H1 (cell line): ENCODE results near the gene MPHOSPH9. TPM values are rescaled to one million over a fixed set of nuclear protein-coding genes. Genes with fewer than 3 reads are reported as not detected.

Experiments
- CTCF ChIA-PET: fragments of 300-600 bp; sonication (Branson Sonifier 250); formaldehyde crosslinking; loops from one replicate; lab custom pipeline; 2021; ENCODE audit not compliant: partially characterized antibody; lab: Charles Lee
- POLR2A ChIA-PET: fragments of 300-600 bp; sonication (Branson Sonifier 250); formaldehyde crosslinking; loops from one replicate; lab custom pipeline; 2021; ENCODE audit warnings: inconsistent platforms; ENCODE audit not compliant: partially characterized antibody; lab: Charles Lee
- DNase-seq, 2 experiments: peaks; one replicate each; pipeline versions ENCODE4 v3.0.0 to v3.0.0-alpha.2; 2010 to 2022; ENCODE audit warnings: low spot score in 2 of 2, low read depth in 1 of 2, mixed read lengths in 1 of 2
- FAIRE-seq: peaks from 2 replicates; lab custom pipeline; 2011; peaks lifted over from hg19 to GRCh38; lab: Jason Lieb, UNC
- H2AFZ ChIP-seq: 2 replicates; pipeline ENCODE4 v1.8.1; 2012; ENCODE audit warnings: low read length, inconsistent platforms
- H2AK5ac ChIP-seq: 2 replicates; pipeline ENCODE4 v1.6.1; 2013; ENCODE audit warnings: low read depth, low read length
- H2BK120ac ChIP-seq: replicated peaks from 2 replicates; pipeline ENCODE3; 2013; ENCODE audit warnings: low read depth, low read length, inconsistent platforms
- H2BK12ac ChIP-seq: 2 replicates; pipeline ENCODE4 v1.6.1; 2013; ENCODE audit warnings: low read depth, low read length
- H2BK15ac ChIP-seq: 2 replicates; pipeline ENCODE4 v1.6.1; 2013; ENCODE audit warnings: low read length
- H2BK20ac ChIP-seq: 2 replicates; pipeline ENCODE4 v1.6.1; 2013; ENCODE audit warnings: low read length
- H2BK5ac ChIP-seq: 2 replicates; pipeline ENCODE4 v1.6.1; 2013; ENCODE audit warnings: low read depth, low read length
- H3K14ac ChIP-seq: 2 replicates; pipeline ENCODE4 v1.6.1; 2013; ENCODE audit warnings: inconsistent platforms; ENCODE audit not compliant: insufficient read length
- H3K18ac ChIP-seq: 2 replicates; pipeline ENCODE4 v1.6.1; 2013; ENCODE audit warnings: low read length; ENCODE audit errors: extremely low read depth
- H3K23ac ChIP-seq: 2 replicates; pipeline ENCODE4 v1.6.1; 2013; ENCODE audit warnings: inconsistent platforms; ENCODE audit not compliant: insufficient read length
- H3K23me2 ChIP-seq: 2 replicates; pipeline ENCODE4 v1.6.1; 2013; ENCODE audit warnings: low read depth, low read length
- H3K27ac ChIP-seq: 2 replicates; pipeline ENCODE4 v1.6.1; 2011; ENCODE audit warnings: low read depth, low read length, inconsistent platforms
- H3K27me3 ChIP-seq, 4 experiments: replicated peaks in 1 of 4; 1 replicate in 1 of 4; 2 replicates in 3 of 4; pipeline versions ENCODE4 v1.6.1 to v1.8.1; 2011 to 2013; ENCODE audit warnings: low read length in 3 of 4, mild to moderate bottlenecking in 3 of 4, inconsistent platforms in 2 of 4, mixed read lengths in 2 of 4, moderate library complexity in 1 of 4; ENCODE audit not compliant: control insufficient read depth in 3 of 4, insufficient read depth in 3 of 4; ENCODE audit errors: extremely low read depth in 1 of 4
- H3K36me3 ChIP-seq, 4 experiments: 2 replicates each; pipeline versions ENCODE4 v1.6.1 to v1.8.1; 2011 to 2013; ENCODE audit warnings: mild to moderate bottlenecking in 4 of 4, low read length in 3 of 4, moderate library complexity in 2 of 4, control low read depth in 1 of 4, inconsistent platforms in 1 of 4; ENCODE audit not compliant: insufficient read depth in 4 of 4, control insufficient read depth in 2 of 4
- H3K4ac ChIP-seq: replicated peaks from 2 replicates; pipeline ENCODE3; 2013; ENCODE audit warnings: low read length, low read depth, mixed read lengths, inconsistent platforms; ENCODE audit not compliant: insufficient read length
- H3K4me1 ChIP-seq, 4 experiments: replicated peaks in 1 of 4; 1 replicate in 1 of 4; 2 replicates in 3 of 4; pipeline versions ENCODE4 v1.6.1 to v1.8.1; 2011 to 2013; ENCODE audit warnings: low read length in 3 of 4, inconsistent platforms in 2 of 4, mixed read lengths in 1 of 4; ENCODE audit not compliant: insufficient read depth in 4 of 4, control insufficient read depth in 3 of 4
- H3K4me2 ChIP-seq, 2 experiments: 2 replicates each; pipeline versions ENCODE4 v1.6.1 to v1.8.1; 2011 to 2013; ENCODE audit warnings: low read depth in 2 of 2, low read length in 2 of 2, control low read depth in 1 of 2, inconsistent platforms in 1 of 2, mild to moderate bottlenecking in 1 of 2; ENCODE audit not compliant: insufficient read depth in 1 of 2
- H3K4me3 ChIP-seq, 4 experiments: fragments of 200-600, 300-600 bp in 1 of 4; sonication (generic), shearing (Covaris generic), sonication (Bioruptor Twin) in 1 of 4; 2 replicates each; pipeline versions ENCODE4 v1.5.1 to v1.8.1; 2011 to 2016; ENCODE audit warnings: low read length in 4 of 4, low read depth in 3 of 4, control low read depth in 2 of 4, inconsistent platforms in 2 of 4, mild to moderate bottlenecking in 2 of 4, mixed read lengths in 1 of 4, moderate library complexity in 1 of 4; ENCODE audit not compliant: insufficient read depth in 2 of 4; ENCODE audit errors: extremely low read depth in 1 of 4
- H3K56ac ChIP-seq: replicated peaks from 2 replicates; pipeline ENCODE3; 2013; ENCODE audit warnings: low read depth, mild to moderate bottlenecking, mixed read lengths, low read length, inconsistent platforms; ENCODE audit not compliant: insufficient read length
- H3K79me1 ChIP-seq: 2 replicates; pipeline ENCODE4 v1.6.1; 2013; ENCODE audit warnings: low read depth, low read length, control low read depth
- H3K79me2 ChIP-seq, 2 experiments: 2 replicates each; pipeline versions ENCODE4 v1.6.1 to v1.8.1; 2012 to 2013; ENCODE audit warnings: low read length in 2 of 2, mild to moderate bottlenecking in 2 of 2, inconsistent platforms in 1 of 2; ENCODE audit not compliant: insufficient read depth in 2 of 2, control insufficient read depth in 1 of 2
- H3K9ac ChIP-seq, 4 experiments: replicated peaks in 1 of 4; 1 replicate in 1 of 4; 2 replicates in 3 of 4; pipeline versions ENCODE4 v1.6.1 to v1.8.1; 2011 to 2013; ENCODE audit warnings: low read depth in 3 of 4, low read length in 3 of 4, control low read depth in 2 of 4, mild to moderate bottlenecking in 2 of 4, moderate library complexity in 2 of 4, inconsistent platforms in 1 of 4; ENCODE audit errors: extremely low read depth in 1 of 4
- H3K9me3 ChIP-seq, 2 experiments: 2 replicates each; pipeline versions ENCODE4 v1.6.1 to v1.8.1; 2012 to 2013; ENCODE audit warnings: mild to moderate bottlenecking in 2 of 2, moderate library complexity in 2 of 2, control low read depth in 1 of 2, inconsistent platforms in 1 of 2, low read depth in 1 of 2, low read length in 1 of 2, mixed read lengths in 1 of 2; ENCODE audit not compliant: insufficient read depth in 2 of 2
- H4K20me1 ChIP-seq, 2 experiments: replicated peaks in 1 of 2; 2 replicates each; pipeline versions ENCODE3 to v1.8.1; 2011 to 2013; ENCODE audit warnings: inconsistent platforms in 2 of 2, low read length in 2 of 2, mild to moderate bottlenecking in 1 of 2; ENCODE audit not compliant: insufficient read depth in 2 of 2, control insufficient read depth in 1 of 2
- H4K5ac ChIP-seq: 2 replicates; pipeline ENCODE4 v1.6.1; 2013; ENCODE audit warnings: low read length, low read depth, mixed read lengths, inconsistent platforms; ENCODE audit not compliant: insufficient read length
- H4K8ac ChIP-seq: 2 replicates; pipeline ENCODE4 v1.8.0; 2013; ENCODE audit warnings: mild to moderate bottlenecking, moderate library complexity, low read length, inconsistent platforms; ENCODE audit not compliant: insufficient read depth; ENCODE audit errors: extremely low read depth
- H4K91ac ChIP-seq: replicated peaks from 2 replicates; pipeline ENCODE3; 2013; ENCODE audit warnings: low read length, mixed read lengths, inconsistent platforms; ENCODE audit not compliant: insufficient read length
- KDM1A ChIP-seq: fragments of 200-600, 300-600 bp; sonication (generic); IDR thresholded peaks from 2 replicates; pipeline ENCODE4 v1.7.1; 2016; ENCODE audit warnings: mild to moderate bottlenecking, low read length, borderline replicate concordance
- MAFK ChIP-seq: IDR thresholded peaks from 2 replicates; pipeline ENCODE4 v1.6.1; 2012; ENCODE audit warnings: low read depth, mild to moderate bottlenecking, improper control_type of control experiment, low read length
- SRF ChIP-seq: IDR thresholded peaks from 2 replicates; pipeline ENCODE4 v1.6.1; 2011; ENCODE audit warnings: mild to moderate bottlenecking, low read depth, low read length, moderate library complexity
- WGBS, 2 experiments: shearing (Covaris generic) in 1 of 2; methylation state at CpG; one replicate each; pipeline versions ENCODE4 v1.1.6 to v1.1.7; 2013 to 2015; ENCODE audit warnings: low lambda C conversion rate in 2 of 2, mixed read lengths in 2 of 2, inconsistent platforms in 1 of 2, low coverage in 1 of 2, missing lambda C conversion rate in 1 of 2; ENCODE audit not compliant: insufficient replicate concordance in 2 of 2, insufficient coverage in 1 of 2, insufficient read length in 1 of 2; ENCODE audit errors: extremely low coverage in 1 of 2, missing lambda C conversion rate in 1 of 2; 5-methylcytosine and 5-hydroxymethylcytosine counted together
- polyA plus RNA-seq, 7 experiments: library from polyadenylated mRNA; depleted of rRNA in 3 of 7; stranded (reverse) in 5 of 7; unstranded in 2 of 7; fragments of >200 nt in 5 of 7; fragments of 200-250 nt in 2 of 7; gene quantifications; 1 replicate in 5 of 7; 2 replicates in 1 of 7; 4 replicates in 1 of 7; pipeline versions ENCODE4 v1.2.1 to v1.2.3, GENCODE V29; 2011 to 2013; ENCODE audit warnings: missing spikeins in 2 of 7, mixed read lengths in 2 of 7
- total RNA-seq: library from RNA; stranded (reverse); fragmentation: NEBNext Ultra II Directional; extraction: Animal tissue kit (Norgen Biotek cat#: 25700); gene quantifications from 2 replicates; pipeline ENCODE4 v1.2.1, GENCODE V29; 2021

The MPHOSPH9 gene
- total and polyA plus RNA-seq, 2 of the 8 experiments (the other 6 are each of a cell fraction or from before 2014, with no cell fraction given), result 8.8 to 48.8 TPM

DNA sequence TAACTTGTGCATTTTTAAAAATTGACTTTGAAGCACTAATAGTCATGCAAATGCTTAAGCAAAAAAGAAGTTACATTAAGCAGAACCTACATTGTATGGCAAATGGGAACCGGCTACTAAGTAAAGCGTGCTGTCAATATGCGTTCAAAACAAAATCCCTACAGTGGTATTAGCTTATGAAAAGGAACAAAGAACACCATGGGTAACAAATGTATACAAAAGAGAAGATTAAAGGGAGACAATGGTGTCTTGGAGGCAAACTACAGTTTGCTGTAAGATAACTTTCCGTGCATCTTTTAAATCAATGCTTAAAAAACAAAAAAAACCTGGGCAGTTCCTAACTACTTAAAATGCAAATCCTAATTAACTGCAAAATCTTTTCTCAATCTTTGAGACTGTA lies 28.3 kb upstream of the MPHOSPH9 start:
- no peak overlapping the region for H3K18ac ChIP-seq
- no peak overlapping the region for H3K4ac ChIP-seq
- H2BK12ac ChIP-seq, result no peak overlapping the region
- DNase-seq (no peak), FAIRE-seq (peak; percentile 65)
- no peak overlapping the region for H2BK15ac ChIP-seq
- peaks cover 0 to 7% (median 0%) of the 10 kb centered on the region in 4 experiments; a peak in 4 of 7 replicates for H3K4me1 ChIP-seq
- no peak overlapping the region for H2AK5ac ChIP-seq
- H4K20me1 ChIP-seq, result peaks cover 5 to 8% of the 10 kb centered on the region in 2 experiments
- H3K23ac ChIP-seq, result no peak overlapping the region
- H4K8ac ChIP-seq, result no peak overlapping the region
- POLR2A ChIA-PET, result interaction anchor here (1.0 to 1.8 kb wide), 2 partner anchors 8 to 10 kb away, joined by 6 to 7 read pairs; no protein-coding TSS in a partner anchor
- H3K56ac ChIP-seq, result no peak overlapping the region
- no peaks in the 10 kb centered on the region for H3K23me2 ChIP-seq
- H2AFZ ChIP-seq, result no peak overlapping the region
- H3K4me2 ChIP-seq, result no peak overlapping the region
- no peak overlapping the region for H3K9ac ChIP-seq
- peaks cover 22 to 78% (median 48%) of the 10 kb centered on the region in 4 experiments for H3K36me3 ChIP-seq
- no peak overlapping the region for H3K27ac ChIP-seq
- H3K27me3 ChIP-seq, result no peaks in the 10 kb centered on the region
- H2BK120ac ChIP-seq, result no peak overlapping the region
- TF ChIP-seq MAFK (no peak), KDM1A (no peak), SRF (no peak)
- TF ChIP-seq, all 59 proteins: peak for 0
- no peak overlapping the region for H3K4me3 ChIP-seq
- H3K14ac ChIP-seq, result no peak overlapping the region
- no peak overlapping the region for H4K91ac ChIP-seq
- CTCF ChIA-PET, result no interaction called here
- no peak overlapping the region for H2BK20ac ChIP-seq
- no peaks in the 10 kb centered on the region for H3K9me3 ChIP-seq
- 84% methylated on average over 4 of the region's 4 CpGs; no CpG with 5 or more reads in 1 of the 2 experiments for WGBS, 2 experiments
- no peak overlapping the region for H4K5ac ChIP-seq
- peaks cover 3% of the 10 kb centered on the region; the same call in 1 of the 2 replicates for H3K79me1 ChIP-seq
- no peak overlapping the region for H2BK5ac ChIP-seq
- peaks cover 0 to 15% of the 10 kb centered on the region in 2 experiments; a peak in 2 of 4 replicates for H3K79me2 ChIP-seq
